T-cell (primary cell): ENCODE measurements around the gene TEAD1. TPM values are rescaled to one million over a fixed set of nuclear protein-coding genes. Genes with fewer than 3 reads are reported as not detected.
"Not testable (repeated sequence)": the region's sequence is repeated elsewhere in the genome, so short reads cannot be mapped to it uniquely, and the experiment has no call there.

Experiments used
- ATAC-seq, 4 experiments: fragments of 200-7000 bp in 3 of 4; fragments of 150-1000 bp in 1 of 4; cut with Tn5 transposase; replicated peaks in 1 of 4; 1 replicate in 3 of 4; 2 replicates in 1 of 4; pipeline ENCODE4 v1.10.0; 2021; ENCODE audit warnings: moderate library complexity in 3 of 4, mild to moderate bottlenecking in 2 of 4, moderate number of reproducible peaks in 1 of 4
- CTCF ChIA-PET, 2 donors: fragments of 300-600 bp; sonication (Branson Sonifier 250); formaldehyde crosslinking; loops; one replicate each; lab custom pipeline; 2022; ENCODE audit warnings: antibody characterized with exemption in 2 of 2; lab: Charles Lee
- POLR2A ChIA-PET, 2 donors: fragments of 300-600 bp; sonication (Branson Sonifier 250); formaldehyde crosslinking; loops; one replicate each; lab custom pipeline; 2022; ENCODE audit warnings: antibody characterized with exemption in 2 of 2; lab: Charles Lee
- DNase-seq, 35 experiments: peaks; one replicate each; pipeline versions ENCODE4 v3.0.0 to v3.0.0-alpha.2; 2013 to 2023
- H3K27ac ChIP-seq: one replicate; pipeline ENCODE4 v1.5.1; 2013; ENCODE audit warnings: low read length
- H3K27me3 ChIP-seq, 2 experiments: replicated peaks in 1 of 2; 1 replicate in 1 of 2; 2 replicates in 1 of 2; pipeline versions ENCODE4 v1.6.1 to v1.7.0; 2013; ENCODE audit warnings: low read length in 1 of 2, mixed read lengths in 1 of 2; ENCODE audit not compliant: control insufficient read depth in 2 of 2, insufficient read depth in 2 of 2; ENCODE audit errors: extremely low read depth in 1 of 2
- H3K36me3 ChIP-seq, 2 donors: 1 replicate in 1 of 2; 2 replicates in 1 of 2; pipeline versions ENCODE4 v1.6.1 to v1.7.0; 2013; ENCODE audit warnings: low read length in 1 of 2; ENCODE audit not compliant: control insufficient read depth in 2 of 2, insufficient read depth in 1 of 2; ENCODE audit errors: extremely low read depth in 1 of 2
- H3K4me1 ChIP-seq, 2 experiments: 1 replicate in 1 of 2; 2 replicates in 1 of 2; pipeline versions ENCODE4 v1.6.1 to v1.7.0; 2013; ENCODE audit warnings: low read length in 2 of 2, mixed read lengths in 1 of 2; ENCODE audit not compliant: insufficient read depth in 2 of 2, control insufficient read depth in 1 of 2; ENCODE audit errors: extremely low read depth in 1 of 2
- H3K4me3 ChIP-seq, 2 donors: 1 replicate in 1 of 2; 2 replicates in 1 of 2; pipeline versions ENCODE4 v1.5.1 to v1.7.0; 2013; ENCODE audit warnings: mild to moderate bottlenecking in 2 of 2, low read length in 1 of 2, moderate library complexity in 1 of 2; ENCODE audit not compliant: control insufficient read depth in 1 of 2; ENCODE audit errors: extremely low read depth in 1 of 2
- H3K9me3 ChIP-seq: 2 replicates; pipeline ENCODE4 v1.7.0; 2013
- H3K27ac Mint-ChIP-seq, 2 donors: one replicate each; pipeline ENCODE4 v1.8.0; 2020 to 2021; ENCODE audit warnings: mild to moderate bottlenecking in 2 of 2, mixed read lengths in 2 of 2
- H3K27me3 Mint-ChIP-seq, 2 donors: one replicate each; pipeline ENCODE4 v1.8.0; 2021 to 2022; ENCODE audit warnings: mixed read lengths in 2 of 2
- H3K36me3 Mint-ChIP-seq: one replicate; pipeline ENCODE4 v1.8.0; 2021; ENCODE audit warnings: mixed read lengths
- H3K4me1 Mint-ChIP-seq, 3 donors: one replicate each; pipeline ENCODE4 v1.8.0; 2020 to 2022; ENCODE audit warnings: mixed read lengths in 3 of 3, mild to moderate bottlenecking in 1 of 3
- H3K4me3 Mint-ChIP-seq, 3 donors: one replicate each; pipeline ENCODE4 v1.8.0; 2020 to 2022; ENCODE audit warnings: mild to moderate bottlenecking in 3 of 3, mixed read lengths in 3 of 3, moderate library complexity in 3 of 3
- H3K9me3 Mint-ChIP-seq, 3 donors: one replicate each; pipeline ENCODE4 v1.8.0; 2020 to 2022; ENCODE audit warnings: mixed read lengths in 3 of 3
- WGBS: methylation state at CpG from one replicate; pipeline ENCODE4 v1.1.5; 2013; ENCODE audit warnings: missing lambda C conversion rate; ENCODE audit not compliant: insufficient coverage; 5-methylcytosine and 5-hydroxymethylcytosine counted together
- total RNA-seq, 35 experiments: library from RNA in 6 of 35; stranded (reverse) in 6 of 35; fragments of 120-200 nt in 1 of 35; gene quantifications; one replicate each; pipeline versions ENCODE4 v1.2.1 to v1.2.4 and lab custom pipeline; 2013 to 2026

TEAD1 gene
- total RNA-seq, 5 donors from 2014 or later (not counting 1 experiment from before 2014, with no cell fraction given) = 0.20 to 0.72 (median 0.44) TPM; not detected in 1

DNA sequence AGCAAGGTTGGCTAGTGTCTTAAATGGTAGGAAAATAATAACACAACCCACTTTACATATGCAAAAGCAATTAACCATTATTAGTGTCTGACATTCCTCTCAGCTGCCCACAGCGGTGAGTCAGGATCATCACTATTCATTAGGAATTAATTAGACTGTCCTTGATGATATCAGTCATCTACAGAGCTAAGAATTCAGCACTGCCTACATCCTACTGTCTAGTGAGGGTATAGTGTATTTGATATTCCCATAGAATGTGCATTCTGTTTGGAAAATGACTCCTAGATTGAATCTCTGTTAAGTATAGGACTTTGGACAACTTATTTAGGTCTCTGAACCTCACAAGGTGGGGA, 82.2 kb downstream of the TEAD1 start:
- no peak for DNase-seq
- Mint-ChIP-seq H3K36me3 (no peaks in the 10 kb centered on the region), H3K9me3 (no peaks in the 10 kb centered on the region), H3K27me3 (peaks cover 8 to 25% of the 10 kb centered on the region in 2 donors), H3K27ac (no peak overlapping the region), H3K4me1 (no peaks in the 10 kb centered on the region), H3K4me3 (no peak overlapping the region)
- CTCF ChIA-PET = no interaction called here
- no CpG with 5 or more reads among the region's 1 CpG for WGBS
- H3K4me3 ChIP-seq = no peak overlapping the region
- no peak for ATAC-seq
- H3K27me3 ChIP-seq = no peaks in the 10 kb centered on the region
- POLR2A ChIA-PET = no interaction called here
- H3K36me3 ChIP-seq = no peaks in the 10 kb centered on the region
- H3K9me3 ChIP-seq = no peaks in the 10 kb centered on the region
- H3K27ac ChIP-seq = no peak overlapping the region
- H3K4me1 ChIP-seq = no peaks in the 10 kb centered on the region

DNA sequence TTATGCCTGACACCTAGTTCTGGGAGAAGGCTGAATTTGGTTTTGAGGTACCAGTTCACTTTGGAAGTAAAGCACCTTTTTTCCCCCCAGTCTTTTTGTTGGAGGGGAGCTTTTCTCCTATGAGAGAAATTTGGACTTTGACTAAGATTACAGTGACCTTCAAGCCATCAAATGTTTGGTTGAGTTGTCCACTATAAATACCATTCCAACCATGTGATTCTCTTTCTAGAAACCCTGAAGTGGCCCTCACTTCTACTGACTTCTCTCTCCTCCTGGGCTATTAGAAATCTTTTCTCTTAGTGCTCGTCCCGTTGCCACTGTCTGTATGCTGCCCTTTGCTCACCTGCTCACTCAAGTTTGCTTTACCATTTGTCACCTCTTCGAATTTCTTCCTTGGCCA, 82.6 kb downstream of the TEAD1 start:
- no peak for DNase-seq
- Histone ChIP-seq H3K27me3 (no peaks in the 10 kb centered on the region), H3K27ac (no peak overlapping the region), H3K4me1 (no peaks in the 10 kb centered on the region), H3K9me3 (no peaks in the 10 kb centered on the region), H3K4me3 (no peak overlapping the region), H3K36me3 (no peaks in the 10 kb centered on the region)
- POLR2A ChIA-PET = no interaction called here
- Mint-ChIP-seq H3K36me3 (no peaks in the 10 kb centered on the region), H3K4me1 (no peaks in the 10 kb centered on the region), H3K4me3 (no peak overlapping the region), H3K27ac (no peak overlapping the region), H3K9me3 (no peaks in the 10 kb centered on the region), H3K27me3 (peaks cover 8 to 29% of the 10 kb centered on the region in 2 donors)
- CTCF ChIA-PET = no interaction called here
- ATAC-seq = no peak
- WGBS = 73% methylated on average over 2 of the region's 3 CpGs

DNA sequence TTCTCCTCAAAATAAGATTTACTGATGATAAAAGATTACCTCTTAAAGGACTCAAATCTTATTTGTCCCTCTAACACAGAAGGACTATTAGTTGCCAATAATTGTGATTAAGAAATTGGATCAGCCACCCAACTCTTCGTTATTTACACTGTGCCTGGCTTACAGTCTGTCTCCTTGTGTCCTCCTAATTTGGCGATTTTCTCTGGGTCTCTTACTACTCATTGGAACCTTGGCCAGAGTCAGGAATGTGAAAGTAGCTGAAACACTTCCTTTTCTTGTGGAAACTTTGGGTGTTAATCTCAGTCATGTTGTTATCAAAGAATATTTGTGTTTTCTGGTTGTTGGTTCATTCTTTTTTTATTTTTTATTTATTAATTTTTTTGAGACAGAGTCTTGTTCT, 83.2 kb downstream of the TEAD1 start:
- Mint-ChIP-seq H3K36me3 (no peaks in the 10 kb centered on the region), H3K27me3 (peaks cover 8 to 34% of the 10 kb centered on the region in 2 donors), H3K9me3 (no peaks in the 10 kb centered on the region), H3K27ac (no peak overlapping the region), H3K4me3 (no peak overlapping the region), H3K4me1 (no peaks in the 10 kb centered on the region)
- Histone ChIP-seq H3K4me3 (no peak overlapping the region), H3K4me1 (no peaks in the 10 kb centered on the region), H3K36me3 (no peaks in the 10 kb centered on the region), H3K27me3 (no peaks in the 10 kb centered on the region), H3K9me3 (no peaks in the 10 kb centered on the region), H3K27ac (no peak overlapping the region)
- DNase-seq (no peak), ATAC-seq (no peak)
- POLR2A ChIA-PET = no interaction called here
- CTCF ChIA-PET = no interaction called here
- 86% methylated on average over 1 of the region's 2 CpGs for WGBS

DNA sequence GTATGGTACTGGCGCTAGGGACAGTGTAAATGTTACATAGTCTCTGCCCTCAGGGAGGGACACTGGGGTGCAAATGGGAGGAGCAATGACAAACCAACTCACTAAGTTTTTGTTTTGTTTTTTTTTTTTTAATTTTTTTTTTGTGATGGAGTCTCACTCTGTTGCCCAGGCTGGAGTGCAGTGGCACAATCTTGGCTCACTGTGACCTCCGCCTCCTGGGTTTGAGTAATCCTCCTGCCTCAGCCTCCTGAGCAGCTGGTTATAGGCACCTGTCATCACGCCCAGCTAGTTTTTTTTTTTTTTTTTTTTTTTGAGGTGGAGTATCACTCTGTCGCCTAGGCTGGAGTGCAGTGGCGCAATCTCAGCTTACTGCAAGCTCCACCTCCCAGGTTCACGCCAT, 83.9 kb downstream of the TEAD1 start:
- H3K4me3 ChIP-seq, H3K9me3 Mint-ChIP-seq, H3K4me1 ChIP-seq, H3K9me3 ChIP-seq, H3K27ac ChIP-seq, H3K4me1 Mint-ChIP-seq, DNase-seq, H3K36me3 Mint-ChIP-seq, H3K27me3 ChIP-seq, H3K4me3 Mint-ChIP-seq, POLR2A ChIA-PET, H3K27ac Mint-ChIP-seq, H3K36me3 ChIP-seq, ATAC-seq: not testable (repeated sequence)
- no CpG with 5 or more reads among the region's 6 CpGs for WGBS
- CTCF ChIA-PET = interaction anchor here in 1 of 2 donors (0.6 kb wide), 1 partner anchor 191 kb away, joined by 3 read pairs; no protein-coding TSS in a partner anchor
- H3K27me3 Mint-ChIP-seq = peaks cover 8 to 34% of the 10 kb centered on the region in 2 donors

DNA sequence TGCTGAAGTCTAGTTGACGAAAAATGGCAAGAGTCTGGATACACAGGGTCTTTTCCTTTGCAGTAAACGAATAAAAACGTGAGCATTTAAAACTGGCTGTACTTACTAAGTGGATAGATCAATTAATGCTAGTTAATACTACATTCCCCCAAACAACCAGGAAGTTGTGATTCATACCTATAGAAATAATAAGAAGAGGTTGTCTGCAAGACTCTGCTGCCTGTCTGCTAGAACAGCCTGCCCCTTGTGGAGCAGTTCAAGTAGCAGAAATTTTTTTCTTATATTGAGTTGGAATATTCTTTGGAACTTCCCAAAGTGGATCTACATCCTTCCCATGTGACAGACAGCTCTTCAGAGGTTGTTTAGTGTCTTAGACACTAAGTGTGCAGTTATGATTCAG, 86.8 kb downstream of the TEAD1 start:
- Histone ChIP-seq H3K27me3 (peaks cover 2% of the 10 kb centered on the region in 2 experiments), H3K4me1 (no peaks in the 10 kb centered on the region), H3K9me3 (no peaks in the 10 kb centered on the region), H3K4me3 (no peak overlapping the region), H3K27ac (no peak overlapping the region), H3K36me3 (no peaks in the 10 kb centered on the region)
- CTCF ChIA-PET = no interaction called here
- POLR2A ChIA-PET = no interaction called here
- Mint-ChIP-seq H3K27ac (no peak overlapping the region), H3K4me1 (no peaks in the 10 kb centered on the region), H3K27me3 (peaks cover 10 to 36% of the 10 kb centered on the region in 2 donors), H3K9me3 (no peaks in the 10 kb centered on the region), H3K36me3 (no peaks in the 10 kb centered on the region), H3K4me3 (no peak overlapping the region)
- DNase-seq = no peak
- no peak for ATAC-seq
- WGBS = no CpG with 5 or more reads among the region's 3 CpGs

DNA sequence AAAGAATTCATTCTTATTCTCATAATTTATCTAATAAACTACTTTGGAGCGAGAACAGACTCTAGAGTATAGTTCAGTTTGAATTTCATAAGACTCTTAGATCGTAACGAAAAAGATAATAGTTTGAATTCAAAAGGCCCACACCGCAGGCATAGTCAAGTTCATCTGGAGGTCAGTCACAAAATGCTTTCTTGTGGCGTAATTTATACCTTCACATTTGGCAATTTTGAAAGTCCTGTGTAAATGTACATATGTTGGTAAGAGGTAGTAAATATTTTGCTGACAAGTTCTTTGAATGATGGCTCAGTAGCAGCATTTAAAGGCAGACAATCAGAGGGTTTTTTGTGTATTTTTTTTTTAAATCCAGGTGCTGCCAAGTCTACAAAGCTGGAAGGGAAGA, 88.1 kb downstream of the TEAD1 start:
- no peak for DNase-seq
- ATAC-seq = no peak
- Mint-ChIP-seq H3K9me3 (no peaks in the 10 kb centered on the region), H3K27ac (no peak overlapping the region), H3K4me1 (no peaks in the 10 kb centered on the region), H3K4me3 (no peak overlapping the region), H3K36me3 (no peaks in the 10 kb centered on the region), H3K27me3 (peaks cover 10 to 30% of the 10 kb centered on the region in 2 donors)
- no peak overlapping the region for H3K4me3 ChIP-seq
- CTCF ChIA-PET = no interaction called here
- H3K9me3 ChIP-seq = no peaks in the 10 kb centered on the region
- POLR2A ChIA-PET = no interaction called here
- no peak overlapping the region for H3K27ac ChIP-seq
- H3K36me3 ChIP-seq = no peaks in the 10 kb centered on the region
- no CpG with 5 or more reads among the region's 5 CpGs for WGBS
- peaks cover 2% of the 10 kb centered on the region in 2 experiments for H3K27me3 ChIP-seq
- H3K4me1 ChIP-seq = no peaks in the 10 kb centered on the region

DNA sequence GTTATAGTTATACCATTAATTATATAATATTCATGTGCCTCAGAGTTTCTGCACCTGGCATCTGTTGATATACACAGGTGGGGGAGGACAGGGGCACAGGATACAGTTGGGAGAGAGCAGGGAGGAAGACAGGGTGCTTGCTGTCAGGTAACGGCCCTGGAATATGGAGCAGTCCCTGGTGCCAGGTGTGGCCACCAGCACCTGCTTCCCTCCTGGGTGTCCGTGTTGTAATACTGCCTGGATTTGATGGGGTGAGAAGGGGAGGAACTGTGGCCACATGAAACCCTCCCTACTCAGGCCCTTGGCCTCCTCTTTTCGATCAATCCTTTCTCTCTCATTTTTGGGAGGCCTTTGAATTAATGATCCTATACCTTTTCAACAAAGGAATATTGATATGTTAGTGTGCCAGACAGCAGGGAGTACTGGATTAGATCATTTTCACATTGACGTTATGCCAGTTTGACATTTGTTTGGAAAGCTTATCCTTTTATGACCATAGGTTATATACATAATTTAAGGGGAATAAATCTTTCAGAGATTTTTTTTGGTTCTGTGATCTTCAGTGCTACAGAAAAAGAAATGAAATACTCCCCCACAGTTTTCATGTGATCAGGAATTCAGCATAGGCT, 88.6 kb downstream of the TEAD1 start:
- ATAC-seq (no peak), DNase-seq (no peak)
- Mint-ChIP-seq H3K27ac (no peak overlapping the region), H3K4me3 (no peak overlapping the region), H3K36me3 (no peaks in the 10 kb centered on the region), H3K9me3 (no peaks in the 10 kb centered on the region), H3K4me1 (no peaks in the 10 kb centered on the region), H3K27me3 (peaks cover 15 to 34% of the 10 kb centered on the region in 2 donors)
- no peaks in the 10 kb centered on the region for H3K4me1 ChIP-seq
- H3K27ac ChIP-seq = no peak overlapping the region
- H3K27me3 ChIP-seq = peaks cover 2% of the 10 kb centered on the region in 2 experiments
- no CpG with 5 or more reads among the region's 4 CpGs for WGBS
- no peaks in the 10 kb centered on the region for H3K9me3 ChIP-seq
- H3K36me3 ChIP-seq = no peaks in the 10 kb centered on the region
- ChIA-PET POLR2A (no interaction called here), CTCF (no interaction called here)
- H3K4me3 ChIP-seq = no peak overlapping the region
